AG10803 (cell line): ENCODE results near the gene GREB1L.
"Not testable (repeated sequence)": the region's sequence is repeated elsewhere in the genome, so short reads cannot be mapped to it uniquely, and the experiment has no call there.

Experiments used
- DNase-seq: peaks from one replicate; pipeline ENCODE4 v3.0.0; 2010; ENCODE audit warnings: low read depth
- H3K4me3 ChIP-seq: 2 replicates; pipeline ENCODE4 v1.5.1; 2011; ENCODE audit warnings: mild to moderate bottlenecking, low read length, control low read depth
- CTCF ChIP-seq: conservative IDR thresholded peaks from 2 replicates; pipeline ENCODE4 v1.5.1; 2011; ENCODE audit warnings: mild to moderate bottlenecking, low read length, control low read depth, inconsistent platforms

The GREB1L gene

GRCh38 chr18:21314724-21315123, 72.7 kb downstream of the GREB1L start:
- no peak for DNase-seq
- H3K4me3 ChIP-seq = no peak overlapping the region

GRCh38 chr18:21315126-21315525, 73.1 kb downstream of the GREB1L start:
- H3K4me3 ChIP-seq, DNase-seq: not testable (repeated sequence)

More at GRCh38 chr18:21314724-21315123, 72.7 kb downstream of the GREB1L start:
- TF ChIP-seq CTCF = no peak

GRCh38 chr18:21315741-21316197, 73.7 kb downstream of the GREB1L start:
- peak; percentile 67 for DNase-seq
- no peak overlapping the region for H3K4me3 ChIP-seq
- TF ChIP-seq CTCF = no peak

GRCh38 chr18:21316296-21316695, 74.3 kb downstream of the GREB1L start:
- DNase-seq = no peak
- H3K4me3 ChIP-seq = no peak overlapping the region
- TF ChIP-seq CTCF = no peak

- TF ChIP-seq CTCF = no peak
- no peak overlapping the region for H3K4me3 ChIP-seq
- peak; percentile 77 for DNase-seq
These were observed 79.7 kb downstream of the GREB1L start for GRCh38 chr18:21321711-21322110.

- no peak for TF ChIP-seq CTCF
- no peak overlapping the region for H3K4me3 ChIP-seq
- DNase-seq = no peak
These were observed 85.1 kb downstream of the GREB1L start for GRCh38 chr18:21327101-21327500.

GRCh38 chr18:21330122-21330701, 88.2 kb downstream of the GREB1L start:
- peak; percentile 84 for DNase-seq
- TF ChIP-seq CTCF = no peak
- no peak overlapping the region for H3K4me3 ChIP-seq
